Psoas muscle (tissue), 8 donors: ENCODE data around the gene CLEC16A. TPM values are rescaled to one million over a fixed set of nuclear protein-coding genes. Genes with fewer than 3 reads are reported as not detected.

Experiments
- ATAC-seq, 4 donors: fragments of 200-7000 bp; cut with Tn5 transposase; one replicate each; pipeline ENCODE4 v1.9.1; 2020; ENCODE audit warnings: moderate library complexity in 3 of 4, mild to moderate bottlenecking in 2 of 4
- DNase-seq, 2 donors: peaks; one replicate each; pipeline ENCODE4 v3.0.0-alpha.2; 2020
- H3K27ac ChIP-seq: fragments of 200-600 bp; one replicate; pipeline ENCODE4 v1.8.0; 2022
- H3K27me3 ChIP-seq, 3 donors: fragments of 200-600 bp in 1 of 3; one replicate each; pipeline versions ENCODE4 v1.6.1 to v1.8.0; 2013 to 2022; ENCODE audit warnings: low read length in 2 of 3, mild to moderate bottlenecking in 2 of 3, moderate library complexity in 1 of 3; ENCODE audit not compliant: insufficient read depth in 3 of 3
- H3K36me3 ChIP-seq, 2 donors: fragments of 200-600 bp in 1 of 2; one replicate each; pipeline versions ENCODE4 v1.6.1 to v1.8.0; 2013 to 2022; ENCODE audit warnings: low read depth in 1 of 2, mild to moderate bottlenecking in 1 of 2, moderate library complexity in 1 of 2; ENCODE audit not compliant: insufficient read depth in 1 of 2
- H3K4me1 ChIP-seq: fragments of 200-600 bp; one replicate; pipeline ENCODE4 v1.8.0; 2022
- H3K4me3 ChIP-seq: fragments of 200-600 bp; one replicate; pipeline ENCODE4 v1.8.0; 2022; ENCODE audit warnings: mild to moderate bottlenecking
- H3K9me3 ChIP-seq: fragments of 200-600 bp; one replicate; pipeline ENCODE4 v1.8.0; 2022
- WGBS, 3 donors: extraction: QIAGEN DNeasy Blood & Tissue Kit; methylation state at CpG; one replicate each; pipeline versions ENCODE4 v1.1.6 to v1.1.7; 2013; 5-methylcytosine and 5-hydroxymethylcytosine counted together
- intact Hi-C, 2 donors: fragments of 100-400 bp; cut with DNase I; formaldehyde crosslinking; loops; one replicate each; pipeline versions ENCODE4 v1.11.0 to v1.14.2; 2022
- polyA plus RNA-seq, 3 donors: library from polyadenylated mRNA; stranded (reverse); fragments of 200-250 nt; gene quantifications; one replicate each; pipeline ENCODE4 v1.2.3, GENCODE V29; 2013
- total RNA-seq, 4 donors: library from RNA; stranded (reverse); fragmentation: NEBNext Ultra II Directional in 2 of 4; extraction: Animal tissue kit (Norgen Biotek cat#: 25700) in 2 of 4; gene quantifications; one replicate each; pipeline versions ENCODE4 v1.2.1 to v1.2.4, GENCODE V29; 2021 to 2023
- TF ChIP-seq, protein P1 (sequence below): fragments of 200-600 bp; IDR thresholded peaks from one replicate; pipeline ENCODE4 v1.8.0; 2022; ENCODE audit warnings: antibody characterized with exemption
- donor health status: healthy with polysubstance abuse.
- donor health status: DM: no; HTN: no; CAD: no; lungs with moderate emphysema.
- donor health status: Bipolar disorder and iron deficiency.
- donor health status: healthy.
- donor health status: DM: yes; HTN: yes; CAD: no.
- donor health status: DM: no; HTN: no; CAD: no.
- donor health status: DM: no; HTN: no; CAD: no.
- donor health status: DM: yes; HTN: yes; CAD: no.

Gene CLEC16A
- total and polyA plus RNA-seq, 7 donors, result 13.1 to 28.1 (median 21.4) TPM

DNA sequence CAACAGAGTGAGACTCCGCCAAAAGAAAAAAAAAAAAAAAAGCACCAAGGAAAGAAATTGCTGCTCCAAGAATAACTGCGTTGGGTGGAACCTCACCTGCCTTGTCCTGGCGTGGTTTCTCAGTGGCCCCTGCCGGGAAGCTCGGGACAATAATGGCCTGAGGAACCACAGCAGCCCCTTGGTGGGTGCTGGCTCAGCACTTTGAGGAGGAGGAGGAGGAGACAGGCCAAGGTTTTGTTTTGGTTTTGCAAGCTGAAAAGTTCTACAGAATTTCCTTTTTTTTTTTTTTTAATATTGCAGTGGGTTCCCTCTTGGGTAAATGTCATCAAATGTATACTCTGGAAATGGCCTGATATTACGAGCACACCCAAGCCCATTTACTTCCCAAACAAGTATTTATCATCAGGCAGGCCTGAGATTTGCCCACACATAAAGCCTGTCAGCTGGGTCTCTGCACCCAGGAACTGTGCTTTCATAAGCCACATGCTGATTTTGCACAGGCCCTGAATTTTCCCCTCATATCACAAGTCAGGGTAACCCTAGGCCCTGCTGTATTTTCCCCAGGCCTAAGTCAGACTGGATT lies 233.3 kb downstream of the CLEC16A start:
- H3K36me3 ChIP-seq, result peaks cover 0 to 30% of the 10 kb centered on the region in 2 donors
- no peak for DNase-seq
- no peaks in the 10 kb centered on the region for H3K4me1 ChIP-seq
- no peaks in the 10 kb centered on the region for H3K27me3 ChIP-seq
- no peak overlapping the region for H3K27ac ChIP-seq
- ATAC-seq, result no peak
- 91 to 98% (median 92%) methylated on average over 6 of the region's 6 CpGs for WGBS, 3 donors
- H3K9me3 ChIP-seq, result no peaks in the 10 kb centered on the region
- intact Hi-C loops, result no loop called here
- TF ChIP-seq, protein P1, sequence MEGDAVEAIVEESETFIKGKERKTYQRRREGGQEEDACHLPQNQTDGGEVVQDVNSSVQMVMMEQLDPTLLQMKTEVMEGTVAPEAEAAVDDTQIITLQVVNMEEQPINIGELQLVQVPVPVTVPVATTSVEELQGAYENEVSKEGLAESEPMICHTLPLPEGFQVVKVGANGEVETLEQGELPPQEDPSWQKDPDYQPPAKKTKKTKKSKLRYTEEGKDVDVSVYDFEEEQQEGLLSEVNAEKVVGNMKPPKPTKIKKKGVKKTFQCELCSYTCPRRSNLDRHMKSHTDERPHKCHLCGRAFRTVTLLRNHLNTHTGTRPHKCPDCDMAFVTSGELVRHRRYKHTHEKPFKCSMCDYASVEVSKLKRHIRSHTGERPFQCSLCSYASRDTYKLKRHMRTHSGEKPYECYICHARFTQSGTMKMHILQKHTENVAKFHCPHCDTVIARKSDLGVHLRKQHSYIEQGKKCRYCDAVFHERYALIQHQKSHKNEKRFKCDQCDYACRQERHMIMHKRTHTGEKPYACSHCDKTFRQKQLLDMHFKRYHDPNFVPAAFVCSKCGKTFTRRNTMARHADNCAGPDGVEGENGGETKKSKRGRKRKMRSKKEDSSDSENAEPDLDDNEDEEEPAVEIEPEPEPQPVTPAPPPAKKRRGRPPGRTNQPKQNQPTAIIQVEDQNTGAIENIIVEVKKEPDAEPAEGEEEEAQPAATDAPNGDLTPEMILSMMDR, result no peak
- no peak overlapping the region for H3K4me3 ChIP-seq

- no peak for ATAC-seq
- no peaks in the 10 kb centered on the region for H3K4me1 ChIP-seq
- intact Hi-C loops, result no loop called here
- no peak overlapping the region for H3K4me3 ChIP-seq
- H3K36me3 ChIP-seq, result peaks cover 0 to 26% of the 10 kb centered on the region in 2 donors
- TF ChIP-seq, protein P1, result no peak
- H3K27me3 ChIP-seq, result no peaks in the 10 kb centered on the region
- no peaks in the 10 kb centered on the region for H3K9me3 ChIP-seq
- WGBS, 3 donors, result 95 to 96% (median 96%) methylated on average over 21 to 24 of the region's 24 CpGs
- no peak for DNase-seq
- H3K27ac ChIP-seq, result no peak overlapping the region
These were observed 234.1 kb downstream of the CLEC16A start for GRCh38 chr16:11178424-11178823.

DNA sequence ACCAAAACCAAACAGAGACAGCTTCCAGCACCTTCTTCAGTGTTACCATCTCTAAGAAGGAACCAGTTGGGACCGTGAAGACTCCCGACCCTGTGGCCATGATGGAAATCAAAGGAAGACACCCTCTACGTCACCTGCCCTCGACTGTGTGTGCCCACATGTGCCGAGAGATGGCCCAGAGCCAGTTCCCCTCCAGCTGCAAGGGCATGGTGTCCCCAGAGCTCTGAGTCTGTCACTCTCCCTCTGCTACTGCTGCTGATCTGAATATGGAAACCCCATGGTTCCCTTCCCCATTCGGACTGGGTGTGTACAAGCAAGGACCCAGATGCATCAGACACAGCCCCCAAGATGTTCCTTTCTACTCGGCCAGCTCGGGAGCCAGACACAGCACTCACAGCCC lies 235.2 kb downstream of the CLEC16A start:
- H3K9me3 ChIP-seq, result no peaks in the 10 kb centered on the region
- 73 to 91% (median 78%) methylated on average over 7 to 8 of the region's 8 CpGs for WGBS, 3 donors
- DNase-seq (no peak), ATAC-seq (no peak)
- TF ChIP-seq, protein P1, result no peak
- no peaks in the 10 kb centered on the region for H3K27me3 ChIP-seq
- intact Hi-C loops, result no loop called here
- H3K27ac ChIP-seq, result no peak overlapping the region
- no peaks in the 10 kb centered on the region for H3K4me1 ChIP-seq
- H3K36me3 ChIP-seq, result peaks cover 0 to 25% of the 10 kb centered on the region in 2 donors
- H3K4me3 ChIP-seq, result no peak overlapping the region

GRCh38 chr16:11180489-11180888 lies 236.1 kb downstream of the CLEC16A start:
- H3K4me3 ChIP-seq, result no peak overlapping the region
- H3K9me3 ChIP-seq, result no peaks in the 10 kb centered on the region
- TF ChIP-seq, protein P1, result no peak
- peaks cover 0 to 25% of the 10 kb centered on the region in 2 donors for H3K36me3 ChIP-seq
- DNase-seq (no peak), ATAC-seq (no peak)
- no peaks in the 10 kb centered on the region for H3K4me1 ChIP-seq
- 91 to 98% (median 93%) methylated on average over 6 of the region's 6 CpGs for WGBS, 3 donors
- intact Hi-C loops, result no loop called here
- H3K27ac ChIP-seq, result no peak overlapping the region
- no peaks in the 10 kb centered on the region for H3K27me3 ChIP-seq
